ENCODE measurements around the gene DSCAM.

DNA sequence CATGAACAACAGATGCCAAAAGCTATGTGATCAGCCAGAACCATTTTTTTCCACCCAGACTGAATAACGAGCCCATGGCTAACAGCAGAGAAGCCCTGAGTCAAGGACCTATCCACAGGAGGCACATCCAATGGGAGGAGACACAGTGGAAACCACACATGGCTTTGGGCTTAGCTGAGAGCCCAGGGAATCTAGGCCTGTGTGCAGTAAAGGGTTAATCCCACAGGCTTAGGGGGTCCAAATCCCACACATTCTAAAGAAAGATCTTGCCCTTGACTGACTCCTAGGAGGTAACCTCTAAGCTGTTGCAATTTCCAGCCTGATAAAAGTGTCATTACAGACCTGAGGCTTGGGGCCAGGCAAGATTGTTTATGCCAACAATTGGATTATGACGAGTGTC is 194.5 kb downstream of the DSCAM start:
- TF ChIP-seq EP300 (IDR thresholded peaks at IDR 0.05; ENCODE audit: borderline replicate concordance), result no peak
- no peak for TF ChIP-seq CREB1 (IDR thresholded peaks at IDR 0.05; ENCODE audit: low read depth)
- TF ChIP-seq USF1 (IDR thresholded peaks at IDR 0.05), result no peak
- TF ChIP-seq YY1 (IDR thresholded peaks at IDR 0.05; ENCODE audit: low read depth), result no peak
- TF ChIP-seq NFIC (IDR thresholded peaks at IDR 0.05), result no peak
- TF ChIP-seq, protein P1, sequence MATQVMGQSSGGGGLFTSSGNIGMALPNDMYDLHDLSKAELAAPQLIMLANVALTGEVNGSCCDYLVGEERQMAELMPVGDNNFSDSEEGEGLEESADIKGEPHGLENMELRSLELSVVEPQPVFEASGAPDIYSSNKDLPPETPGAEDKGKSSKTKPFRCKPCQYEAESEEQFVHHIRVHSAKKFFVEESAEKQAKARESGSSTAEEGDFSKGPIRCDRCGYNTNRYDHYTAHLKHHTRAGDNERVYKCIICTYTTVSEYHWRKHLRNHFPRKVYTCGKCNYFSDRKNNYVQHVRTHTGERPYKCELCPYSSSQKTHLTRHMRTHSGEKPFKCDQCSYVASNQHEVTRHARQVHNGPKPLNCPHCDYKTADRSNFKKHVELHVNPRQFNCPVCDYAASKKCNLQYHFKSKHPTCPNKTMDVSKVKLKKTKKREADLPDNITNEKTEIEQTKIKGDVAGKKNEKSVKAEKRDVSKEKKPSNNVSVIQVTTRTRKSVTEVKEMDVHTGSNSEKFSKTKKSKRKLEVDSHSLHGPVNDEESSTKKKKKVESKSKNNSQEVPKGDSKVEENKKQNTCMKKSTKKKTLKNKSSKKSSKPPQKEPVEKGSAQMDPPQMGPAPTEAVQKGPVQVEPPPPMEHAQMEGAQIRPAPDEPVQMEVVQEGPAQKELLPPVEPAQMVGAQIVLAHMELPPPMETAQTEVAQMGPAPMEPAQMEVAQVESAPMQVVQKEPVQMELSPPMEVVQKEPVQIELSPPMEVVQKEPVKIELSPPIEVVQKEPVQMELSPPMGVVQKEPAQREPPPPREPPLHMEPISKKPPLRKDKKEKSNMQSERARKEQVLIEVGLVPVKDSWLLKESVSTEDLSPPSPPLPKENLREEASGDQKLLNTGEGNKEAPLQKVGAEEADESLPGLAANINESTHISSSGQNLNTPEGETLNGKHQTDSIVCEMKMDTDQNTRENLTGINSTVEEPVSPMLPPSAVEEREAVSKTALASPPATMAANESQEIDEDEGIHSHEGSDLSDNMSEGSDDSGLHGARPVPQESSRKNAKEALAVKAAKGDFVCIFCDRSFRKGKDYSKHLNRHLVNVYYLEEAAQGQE (IDR thresholded peaks at IDR 0.05; ENCODE audit: low read depth), result no peak
- TF ChIP-seq MAX (IDR thresholded peaks at IDR 0.05), result no peak
- no peak for TF ChIP-seq EGR1 (IDR thresholded peaks at IDR 0.05)
- no peak for TF ChIP-seq ZBTB7A (IDR thresholded peaks at IDR 0.05; ENCODE audit: low read depth)

Measured in Ishikawa (cell line).